Ramos (cell line): Measurements from ENCODE around the gene CAPZA3.
"Not testable (repeated sequence)": the region's sequence is repeated elsewhere in the genome, so short reads cannot be mapped to it uniquely, and the experiment has no call there.

Source experiments
- in situ Hi-C: fragments of 300-500 bp; cut with MboI; formaldehyde crosslinking; loops from one replicate; pipeline ENCODE4 v1.14.3; 2022; ENCODE audit warnings: low sequenced_read_pairs; ENCODE audit not compliant: unreplicated experiment

Gene CAPZA3

DNA sequence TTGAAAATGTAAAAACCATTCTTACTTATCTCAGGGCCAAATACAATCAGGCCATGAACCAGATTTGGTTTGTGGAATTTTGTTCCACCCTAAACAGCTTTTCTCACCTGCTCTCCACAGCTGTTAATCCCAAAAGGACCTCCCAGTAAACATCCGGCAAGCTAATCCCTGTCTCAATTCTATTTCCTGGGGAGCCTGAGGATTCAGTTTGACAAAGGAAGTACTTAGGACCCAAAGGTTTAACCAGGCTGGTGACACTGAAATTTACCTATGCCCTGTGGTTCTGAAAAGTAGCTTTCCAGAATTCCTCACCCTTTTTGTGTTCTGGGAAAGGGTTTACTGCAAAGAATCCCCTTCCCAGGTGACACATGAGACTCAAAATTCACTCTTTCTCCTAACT is 15.0 kb downstream of the CAPZA3 start:
- in situ Hi-C loops: no loop called here

GRCh38 chr12:18753481-18754123 is 15.7 kb downstream of the CAPZA3 start:
- in situ Hi-C loops: no loop called here

- in situ Hi-C loops: no loop called here
Observed at GRCh38 chr12:18754124-18754707, 16.3 kb downstream of the CAPZA3 start.

DNA sequence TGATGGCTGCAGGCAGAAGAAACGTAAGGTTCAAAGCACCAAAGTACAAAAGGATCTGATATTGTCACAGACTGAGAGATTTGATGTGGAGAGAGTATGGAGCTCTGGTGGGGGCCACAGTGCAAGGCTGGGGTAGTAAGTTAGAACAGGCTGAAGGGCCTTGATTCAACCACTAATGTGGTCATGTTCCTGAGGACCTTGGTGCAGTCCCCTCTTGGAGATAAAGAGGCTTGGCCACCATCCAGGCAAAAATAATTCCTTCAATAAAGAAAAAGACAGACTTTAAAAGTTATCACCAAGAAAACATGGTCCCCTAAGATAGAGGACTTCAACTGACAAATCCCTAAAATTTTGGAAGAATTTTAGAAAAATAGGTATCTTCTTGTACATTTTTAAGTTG is 17.4 kb downstream of the CAPZA3 start:
- in situ Hi-C loops: no loop called here

DNA sequence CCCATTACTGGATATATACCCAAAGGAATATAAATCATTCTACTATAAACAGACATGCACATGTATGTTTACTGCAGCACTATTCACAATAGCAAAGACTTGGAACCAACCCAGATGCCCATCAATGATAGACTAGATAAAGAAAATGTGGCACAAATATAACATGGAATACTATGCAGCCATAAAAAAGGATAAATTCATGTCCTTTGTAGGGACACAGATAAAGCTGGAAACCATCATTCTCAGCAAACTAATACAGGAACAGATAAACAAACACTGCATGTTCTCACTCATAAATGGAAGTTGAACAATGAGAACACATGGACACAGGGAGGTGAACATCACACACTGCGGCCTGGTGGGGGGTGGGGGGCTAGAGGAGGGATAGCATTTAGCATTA is 28.6 kb downstream of the CAPZA3 start:
- in situ Hi-C loops: not testable (repeated sequence)

DNA sequence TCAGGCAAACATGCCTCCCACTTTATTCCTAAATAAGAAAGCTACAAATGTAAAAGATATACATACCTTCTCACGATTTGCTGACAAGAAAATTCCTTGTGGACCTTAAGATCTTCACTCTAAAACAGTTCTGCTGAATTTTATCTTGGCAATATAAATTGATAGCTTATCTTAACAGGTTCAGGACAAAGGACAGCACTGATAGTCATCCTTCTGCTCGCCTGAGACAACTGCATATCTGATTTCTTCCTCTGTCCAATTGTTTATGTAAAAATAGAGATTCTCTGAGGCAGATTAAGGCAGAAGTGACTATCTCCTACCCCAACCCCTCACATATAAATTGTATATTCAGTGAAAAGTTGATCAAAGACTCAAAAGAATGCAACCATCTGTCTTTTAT is 44.9 kb downstream of the CAPZA3 start:
- in situ Hi-C loops: no loop called here

DNA sequence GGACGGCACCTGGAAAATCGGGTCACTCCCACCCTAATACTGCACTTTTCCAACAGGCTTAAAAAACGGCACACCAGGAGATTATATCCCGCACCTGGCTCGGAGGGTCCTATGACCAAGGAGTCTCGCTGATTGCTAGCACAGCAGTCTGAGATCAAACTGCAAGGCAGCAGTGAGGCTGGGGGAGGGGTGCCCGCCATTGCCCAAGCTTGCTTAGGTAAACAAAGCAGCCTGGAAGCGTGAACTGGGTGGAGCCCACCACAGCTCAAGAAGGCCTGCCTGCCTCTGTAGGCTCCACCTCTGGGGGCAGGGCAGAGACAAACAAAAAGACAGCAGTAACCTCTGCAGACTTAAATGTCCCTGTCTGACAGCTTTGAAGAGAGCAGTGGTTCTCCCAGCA is 47.5 kb downstream of the CAPZA3 start:
- in situ Hi-C loops: not testable (repeated sequence)
